PC-3 (cell line): ENCODE data around the gene KCNC3. TPM values are rescaled to one million over a fixed set of nuclear protein-coding genes. Genes with fewer than 3 reads are reported as not detected.

ENCODE experiments used
- ATAC-seq: fragments of 200-7000 bp; cut with Tn5 transposase; 2 replicates; pipeline ENCODE4 v1.9.1; 2020; ENCODE audit warnings: mild to moderate bottlenecking, moderate library complexity
- BruUV-seq: library from RNA; stranded (reverse); fragments of 400-500 nt; replicated peaks from 2 replicates; lab custom pipeline; 2021; lab: Mats Ljungman, UMichigan
- CTCF ChIA-PET: fragments of 300-600 bp; sonication (Branson Sonifier 250); formaldehyde crosslinking; loops from one replicate; lab custom pipeline; 2022; ENCODE audit warnings: antibody characterized with exemption; lab: Charles Lee
- POLR2A ChIA-PET: fragments of 300-600 bp; sonication (Branson Sonifier 250); formaldehyde crosslinking; loops from one replicate; lab custom pipeline; 2022; ENCODE audit warnings: antibody characterized with exemption; ENCODE audit not compliant: unreplicated experiment; lab: Charles Lee
- DNase-seq: peaks from one replicate; pipeline ENCODE4 v3.0.0-alpha.2; 2015
- H2AFZ ChIP-seq: fragments of 300-600 bp; sonication (generic); 2 replicates; pipeline ENCODE4 v1.6.0; 2016; ENCODE audit warnings: antibody characterized with exemption, low read length
- H3F3A ChIP-seq: fragments of 300-600 bp; sonication (generic); one replicate; pipeline ENCODE4 v1.6.0; 2017; ENCODE audit warnings: antibody characterized with exemption, low read length, control low read depth, mild to moderate bottlenecking; ENCODE audit not compliant: unreplicated experiment
- H3K27ac ChIP-seq: fragments of 300-600 bp; sonication (generic); 2 replicates; pipeline ENCODE4 v1.5.1; 2016; ENCODE audit warnings: mild to moderate bottlenecking, low read length
- H3K27me3 ChIP-seq: fragments of 300-600 bp; sonication (generic); 2 replicates; pipeline ENCODE4 v1.6.1; 2016; ENCODE audit warnings: low read length, mixed read lengths
- H3K36me3 ChIP-seq: fragments of 300-600 bp; sonication (generic); 2 replicates; pipeline ENCODE4 v1.6.1; 2016; ENCODE audit warnings: low read depth, mixed run types, low read length, mixed read lengths
- H3K4me1 ChIP-seq: fragments of 300-600 bp; sonication (generic); 2 replicates; pipeline ENCODE4 v1.5.1; 2016; ENCODE audit warnings: low read length; ENCODE audit not compliant: insufficient read depth
- H3K4me2 ChIP-seq: fragments of 300-600 bp; sonication (generic); 2 replicates; pipeline ENCODE4 v1.6.0; 2016; ENCODE audit warnings: low read length
- H3K4me3 ChIP-seq: fragments of 300-600 bp; sonication (generic); 2 replicates; pipeline ENCODE4 v1.5.1; 2016; ENCODE audit warnings: mild to moderate bottlenecking, low read length, mixed read lengths
- H3K79me2 ChIP-seq: fragments of 300-600 bp; sonication (generic); 2 replicates; pipeline ENCODE4 v1.6.1; 2017; ENCODE audit warnings: low read length, mixed read lengths
- H3K9ac ChIP-seq: fragments of 300-600 bp; sonication (generic); 2 replicates; pipeline ENCODE4 v1.6.0; 2016; ENCODE audit warnings: mild to moderate bottlenecking, low read length
- H3K9me2 ChIP-seq: fragments of 300-600 bp; sonication (generic); replicated peaks from 2 replicates; pipeline ENCODE4 v1.6.1; 2016; ENCODE audit warnings: mixed run types, low read length, mixed read lengths
- H3K9me3 ChIP-seq: fragments of 300-600 bp; sonication (generic); 2 replicates; pipeline ENCODE4 v1.6.1; 2016; ENCODE audit warnings: low read length, mixed read lengths
- H4K20me1 ChIP-seq: fragments of 300-600 bp; sonication (generic); 2 replicates; pipeline ENCODE4 v1.6.1; 2016; ENCODE audit warnings: low read length, mixed read lengths
- CTCF ChIP-seq: fragments of 300-600 bp; sonication (generic); conservative IDR thresholded peaks from 2 replicates; pipeline ENCODE4 v1.5.1; 2017; ENCODE audit warnings: antibody characterized with exemption, low read depth, mild to moderate bottlenecking, low read length
- EZH2 ChIP-seq: fragments of 300-600 bp; sonication (generic); IDR thresholded peaks from one replicate; pipeline ENCODE4 v1.6.1; 2017; ENCODE audit warnings: antibody characterized with exemption, mild to moderate bottlenecking, low read length; ENCODE audit not compliant: unreplicated experiment
- EZH2phosphoT487 ChIP-seq: fragments of 300-600 bp; sonication (generic); IDR thresholded peaks from 2 replicates; pipeline ENCODE4 v1.6.1; 2018; ENCODE audit warnings: mild to moderate bottlenecking, antibody characterized with exemption, low read length, borderline replicate concordance
- intact Hi-C: fragments of 100-400 bp; cut with micrococcal nuclease; formaldehyde crosslinking; loops from 2 replicates; pipeline ENCODE4 v1.9.0; 2023
- total RNA-seq: library from RNA; depleted of rRNA; stranded (reverse); fragments of >200 nt; gene quantifications from 2 replicates; pipeline ENCODE4 v1.2.3, GENCODE V29; 2014

Gene KCNC3
- total RNA-seq, 1 experiment from 2014 or later: 3.1 TPM

DNA sequence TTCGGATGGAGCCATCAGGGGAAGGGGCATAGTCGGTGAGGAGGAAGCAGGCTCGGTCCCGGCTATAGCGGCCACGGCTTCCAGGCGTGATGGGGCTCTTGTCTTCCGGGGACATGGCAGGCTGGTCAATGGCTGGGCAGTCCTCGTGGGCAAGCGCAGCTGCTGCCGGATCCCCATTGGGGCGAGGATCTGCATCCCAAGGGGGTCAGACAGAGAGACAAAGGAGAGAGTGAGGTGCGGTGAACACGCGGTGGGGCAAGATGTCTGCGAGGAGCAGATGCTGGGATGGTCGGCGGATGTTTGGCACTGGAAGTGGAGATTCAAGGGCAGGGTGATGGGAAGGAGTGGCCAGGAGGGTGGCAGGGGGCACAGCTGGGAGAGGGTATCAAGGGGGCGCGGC is 8.6 kb downstream of the KCNC3 start:
- ChIA-PET CTCF (no interaction called here), POLR2A (no interaction called here)
- BruUV-seq: no TSS peak
- H3K9me2 ChIP-seq: no peaks in the 10 kb centered on the region
- no peak for ATAC-seq
- H3K27me3 ChIP-seq: peaks cover 4% of the 10 kb centered on the region; the same call in 1 of the 2 replicates
- H3F3A ChIP-seq: no peaks in the 10 kb centered on the region
- peaks cover 8% of the 10 kb centered on the region; the same call in 1 of the 2 replicates for H4K20me1 ChIP-seq
- no peak for DNase-seq
- no peak for TF ChIP-seq EZH2phosphoT487
- no peak overlapping the region for H3K9ac ChIP-seq
- no peak overlapping the region for H3K27ac ChIP-seq
- no peak overlapping the region for H3K4me2 ChIP-seq
- H3K79me2 ChIP-seq: no peaks in the 10 kb centered on the region
- no peak overlapping the region for H3K4me3 ChIP-seq
- no peaks in the 10 kb centered on the region for H3K9me3 ChIP-seq
- H2AFZ ChIP-seq: no peak overlapping the region
- H3K36me3 ChIP-seq: no peaks in the 10 kb centered on the region
- intact Hi-C loops: no loop called here
- H3K4me1 ChIP-seq: no peaks in the 10 kb centered on the region

DNA sequence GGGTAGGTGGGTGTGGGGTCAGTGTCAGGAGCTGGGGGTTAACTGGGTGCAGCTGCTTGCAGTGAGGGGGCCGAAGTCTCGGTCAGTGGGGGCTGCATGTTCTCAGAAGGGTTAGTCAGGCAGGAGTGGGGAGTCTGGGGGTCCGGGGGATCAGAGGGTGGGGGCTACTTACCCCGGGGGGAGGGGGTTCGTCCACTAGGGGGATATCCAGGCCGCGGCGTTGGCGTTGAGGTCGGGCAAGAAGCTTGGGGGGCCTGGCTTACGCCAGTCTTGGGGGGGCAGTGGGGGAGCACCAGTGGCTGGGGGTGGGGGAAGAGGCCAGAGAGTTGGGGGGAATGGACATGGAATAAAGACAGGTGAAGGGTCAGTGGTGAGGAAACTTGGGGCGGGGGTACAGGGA is 9.1 kb downstream of the KCNC3 start:
- H3K4me3 ChIP-seq: no peak overlapping the region
- no peaks in the 10 kb centered on the region for H3K9me2 ChIP-seq
- ChIA-PET POLR2A (no interaction called here), CTCF (no interaction called here)
- no peak overlapping the region for H3K9ac ChIP-seq
- ATAC-seq (no peak), DNase-seq (no peak)
- no peaks in the 10 kb centered on the region for H3K36me3 ChIP-seq
- no peaks in the 10 kb centered on the region for H3K79me2 ChIP-seq
- H3K9me3 ChIP-seq: no peaks in the 10 kb centered on the region
- H2AFZ ChIP-seq: no peak overlapping the region
- peaks cover 7% of the 10 kb centered on the region for H3K27me3 ChIP-seq
- H3K4me1 ChIP-seq: no peaks in the 10 kb centered on the region
- H3F3A ChIP-seq: no peaks in the 10 kb centered on the region
- no TSS peak for BruUV-seq
- no peak for TF ChIP-seq EZH2
- TF ChIP-seq CTCF: no peak
- no peak for TF ChIP-seq EZH2phosphoT487
- H3K4me2 ChIP-seq: no peak overlapping the region
- H4K20me1 ChIP-seq: peaks cover 6% of the 10 kb centered on the region; the same call in 1 of the 2 replicates
- intact Hi-C loops: no loop called here
- no peak overlapping the region for H3K27ac ChIP-seq

GRCh38 chr19:50319156-50319555 is 10.0 kb downstream of the KCNC3 start:
- no peak overlapping the region for H3K27ac ChIP-seq
- H3K9ac ChIP-seq: no peak overlapping the region
- H4K20me1 ChIP-seq: no peaks in the 10 kb centered on the region
- ChIA-PET POLR2A (no interaction called here), CTCF (no interaction called here)
- no peak overlapping the region for H3K4me3 ChIP-seq
- H3F3A ChIP-seq: no peaks in the 10 kb centered on the region
- no TSS peak for BruUV-seq
- H3K4me2 ChIP-seq: no peak overlapping the region
- H3K79me2 ChIP-seq: no peaks in the 10 kb centered on the region
- DNase-seq: no peak
- peaks cover 4% of the 10 kb centered on the region; the same call in 1 of the 2 replicates for H3K4me1 ChIP-seq
- ATAC-seq: no peak
- intact Hi-C loops: no loop called here
- H3K36me3 ChIP-seq: no peaks in the 10 kb centered on the region
- no peaks in the 10 kb centered on the region for H3K9me3 ChIP-seq
- TF ChIP-seq EZH2 (no peak), CTCF (no peak), EZH2phosphoT487 (no peak)
- no peaks in the 10 kb centered on the region for H3K9me2 ChIP-seq
- no peak overlapping the region for H2AFZ ChIP-seq
- H3K27me3 ChIP-seq: peaks cover 16% of the 10 kb centered on the region
